CD1c-positive myeloid dendritic cell (primary cell): ENCODE data around the gene IFI35.
"Not testable (repeated sequence)": the region's sequence is repeated elsewhere in the genome, so short reads cannot be mapped to it uniquely, and the experiment has no call there.

ENCODE experiments used
- DNase-seq: peaks from one replicate; pipeline ENCODE4 v3.0.0-alpha.2; 2016; ENCODE audit errors: extremely low spot score

IFI35 gene

DNA sequence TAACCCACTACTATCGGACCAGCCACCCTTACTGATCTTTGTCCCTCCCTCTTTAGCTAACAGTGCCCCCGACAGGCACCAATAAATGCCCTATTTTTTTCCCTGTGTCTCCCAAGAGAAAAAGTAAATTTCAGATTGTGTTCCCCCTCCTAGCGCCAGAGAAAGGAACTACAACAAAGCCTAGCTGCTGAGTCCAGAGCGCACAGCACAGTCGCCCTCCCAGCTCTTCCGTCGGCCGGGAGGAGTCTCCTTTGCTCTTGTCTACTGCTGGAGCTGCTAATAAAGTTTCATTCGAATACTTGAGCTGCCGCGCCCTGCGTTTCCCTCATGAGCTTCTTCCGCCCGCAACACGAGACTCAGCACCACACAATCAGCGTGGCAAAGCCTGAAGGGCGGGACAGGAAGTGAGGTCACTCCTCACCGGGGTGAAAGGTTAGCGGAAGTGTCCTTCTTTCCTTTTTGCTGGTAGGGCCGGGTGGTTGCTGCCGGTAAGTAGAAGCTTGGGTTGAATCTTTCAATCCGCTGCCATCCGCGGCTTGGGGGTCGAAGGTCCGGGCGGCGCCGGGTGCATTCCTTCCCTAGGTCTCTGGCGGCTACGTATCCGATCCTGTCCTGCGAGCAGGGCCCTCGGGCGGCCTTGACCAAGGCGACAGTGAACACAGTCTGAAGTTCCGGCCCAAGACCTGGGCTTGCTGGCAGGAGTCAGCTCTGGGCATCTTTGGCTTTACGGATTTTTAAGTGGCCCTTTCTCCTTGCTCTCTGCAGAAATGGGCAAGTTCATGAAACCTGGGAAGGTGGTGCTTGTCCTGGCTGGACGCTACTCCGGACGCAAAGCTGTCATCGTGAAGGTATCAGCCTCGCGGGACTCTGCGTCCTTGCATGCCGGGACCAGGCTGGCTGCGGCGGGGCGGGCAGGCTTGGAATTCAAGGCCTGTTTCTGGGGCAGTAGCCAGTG, 8.3 kb upstream of the IFI35 start, which contains the start of gene RPL27:
TSS of gene RPL27 (plus strand) at position 436 of the 955 bp plus-strand sequence. CDS start at position 768, 332 bp downstream.
- DNase-seq = peak; percentile 99

DNA sequence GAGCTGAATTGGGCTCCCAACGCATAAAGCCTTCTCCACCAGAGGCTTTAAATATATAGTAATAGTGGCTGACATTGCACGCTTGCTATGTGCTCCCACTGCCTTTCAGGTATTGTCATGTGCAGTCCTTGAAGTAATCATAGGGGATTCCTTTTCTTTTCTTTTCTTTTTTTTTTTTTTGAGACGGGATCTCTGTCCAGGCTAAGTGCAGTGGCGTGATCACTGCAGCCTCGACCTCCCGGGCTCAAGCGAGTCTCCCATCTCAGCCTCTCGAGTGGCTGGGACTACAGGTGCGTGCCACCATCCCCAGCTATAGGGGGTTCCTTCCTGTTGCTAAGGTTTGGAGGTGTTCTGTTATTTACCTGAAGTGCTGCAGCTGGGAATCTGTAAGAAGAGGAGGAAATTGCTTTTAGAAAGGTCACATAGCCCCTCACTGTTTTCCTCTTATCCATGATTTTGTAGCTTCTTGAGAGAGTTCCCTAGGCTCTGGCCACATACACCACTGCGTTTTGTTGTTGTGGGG, 7.5 kb upstream of the IFI35 start:
- no peak for DNase-seq

DNA sequence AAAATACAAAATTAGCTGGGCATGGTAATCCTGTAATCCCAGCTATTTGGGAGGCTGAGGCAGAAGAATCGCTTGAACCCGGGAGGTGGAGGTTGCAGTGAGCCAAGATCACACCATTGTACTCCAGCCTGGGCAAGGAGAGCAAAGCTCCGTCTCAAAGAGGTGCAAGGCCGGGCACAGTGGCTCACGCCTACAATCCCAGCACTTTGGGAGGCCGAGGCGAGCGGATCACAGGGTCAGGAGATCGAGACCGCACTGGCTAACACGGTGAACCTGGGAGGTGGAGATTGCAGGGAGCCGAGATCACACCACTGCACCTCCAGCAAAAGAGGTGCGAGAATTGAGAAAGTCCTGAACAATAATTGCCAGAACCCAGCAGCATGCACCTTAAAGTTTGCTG, 5.7 kb upstream of the IFI35 start:
- DNase-seq = not testable (repeated sequence)

DNA sequence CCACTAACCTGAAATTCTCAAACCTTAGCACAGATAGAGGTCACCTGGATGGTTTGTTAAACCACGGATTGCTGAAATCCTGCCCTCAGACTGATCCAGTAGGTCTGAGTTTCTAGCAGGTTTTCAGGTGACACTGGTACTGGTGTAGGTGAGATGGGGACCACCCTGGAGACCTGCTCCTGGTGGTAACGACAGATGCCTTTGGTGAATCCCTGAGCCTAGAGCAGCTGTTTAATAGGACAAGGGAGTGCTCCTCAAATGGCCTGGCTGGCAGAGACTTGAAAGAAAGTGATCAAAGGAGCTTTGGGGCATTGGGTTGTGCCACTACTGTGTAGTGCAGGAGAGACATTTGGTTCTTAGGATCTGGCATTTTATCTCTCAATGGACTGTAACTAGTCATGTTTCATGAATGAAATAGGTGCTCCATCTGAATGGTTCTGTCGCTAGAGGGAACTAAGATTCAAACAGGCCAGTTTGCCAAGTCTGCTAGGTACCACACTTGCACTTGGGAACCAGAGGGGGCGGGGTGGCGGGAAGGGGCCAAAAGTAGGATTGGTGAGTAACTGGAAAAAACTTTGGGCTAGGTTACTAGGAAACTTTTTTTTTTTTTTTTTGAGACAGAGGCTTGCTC, 2.9 kb upstream of the IFI35 start:
- no peak for DNase-seq

DNA sequence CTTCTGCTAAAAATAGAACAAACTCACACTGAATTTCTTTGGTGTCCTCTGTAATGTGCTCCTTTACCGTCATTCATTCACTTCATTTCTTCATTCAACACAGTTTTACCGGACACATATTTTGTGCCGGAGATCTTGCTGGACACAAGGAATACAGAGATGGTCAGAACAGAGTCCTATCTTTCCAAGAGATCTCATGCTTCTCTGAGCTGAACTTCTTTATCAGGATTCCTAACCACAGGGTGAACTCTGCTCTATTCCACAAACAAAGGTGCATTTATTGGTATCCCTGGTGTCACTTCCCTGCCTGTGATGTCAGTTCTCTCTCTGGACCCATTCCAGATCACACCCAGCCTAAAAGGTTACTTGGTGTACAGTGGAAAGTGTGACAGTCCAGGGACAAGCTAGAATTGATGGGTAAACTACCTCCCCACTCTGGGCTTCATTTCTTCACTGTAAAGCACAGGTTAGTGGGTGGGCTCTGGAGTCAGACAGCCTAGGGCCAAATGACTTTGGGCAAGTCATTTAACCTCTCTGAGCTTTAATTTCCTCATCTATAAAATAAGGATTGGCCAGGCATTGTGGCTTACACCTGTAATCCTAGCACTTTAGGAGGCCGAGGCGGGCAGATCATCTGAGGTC, 4.2 kb downstream of the IFI35 start:
- no peak for DNase-seq

DNA sequence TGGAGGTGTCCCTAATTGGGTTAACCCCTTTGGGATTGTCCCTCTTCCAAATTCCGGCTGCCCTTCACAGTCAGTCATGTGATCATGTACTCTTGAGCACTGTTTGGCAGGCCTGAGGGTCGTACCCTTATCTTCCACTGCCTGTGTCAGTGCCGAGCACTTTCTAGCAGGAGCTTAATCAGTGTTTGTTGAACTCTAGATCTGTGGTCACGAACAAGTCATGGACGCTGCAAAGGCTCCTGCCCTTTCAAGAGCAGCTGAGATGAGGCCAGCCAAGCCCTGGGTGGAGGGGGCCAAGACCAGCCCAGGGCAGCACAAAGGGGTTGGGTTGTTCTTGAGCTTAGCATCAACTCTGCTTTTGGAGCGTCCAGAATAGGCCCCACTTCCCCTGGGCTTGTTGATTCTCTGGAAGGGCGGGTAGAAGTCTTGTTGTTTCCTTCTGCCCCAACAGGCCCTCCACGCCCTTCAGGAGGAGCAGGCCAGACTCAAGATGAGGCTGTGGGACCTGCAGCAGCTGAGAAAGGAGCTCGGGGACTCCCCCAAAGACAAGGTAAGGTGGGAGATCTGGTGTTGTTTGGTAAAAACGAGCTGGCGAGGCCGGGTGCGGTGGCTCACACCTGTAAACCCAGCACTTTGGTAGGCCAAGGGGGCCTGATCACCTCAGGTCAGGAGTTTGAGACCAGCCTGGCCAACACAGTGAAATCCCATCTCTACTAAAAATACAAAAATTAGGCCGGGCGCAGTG, 5.3 kb downstream of the IFI35 start:
- DNase-seq = no peak

DNA sequence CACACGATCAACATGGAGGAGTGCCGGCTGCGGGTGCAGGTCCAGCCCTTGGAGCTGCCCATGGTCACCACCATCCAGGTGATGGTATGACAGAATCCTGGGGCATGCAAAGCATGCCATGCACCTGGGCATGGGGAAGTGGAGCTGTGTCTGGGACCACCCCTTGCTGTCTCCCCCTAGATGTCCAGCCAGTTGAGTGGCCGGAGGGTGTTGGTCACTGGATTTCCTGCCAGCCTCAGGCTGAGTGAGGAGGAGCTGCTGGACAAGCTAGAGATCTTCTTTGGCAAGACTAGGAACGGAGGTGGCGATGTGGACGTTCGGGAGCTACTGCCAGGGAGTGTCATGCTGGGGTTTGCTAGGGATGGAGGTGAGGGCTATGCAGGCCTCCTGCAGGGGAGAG, 6.7 kb downstream of the IFI35 start:
- DNase-seq = no peak

DNA sequence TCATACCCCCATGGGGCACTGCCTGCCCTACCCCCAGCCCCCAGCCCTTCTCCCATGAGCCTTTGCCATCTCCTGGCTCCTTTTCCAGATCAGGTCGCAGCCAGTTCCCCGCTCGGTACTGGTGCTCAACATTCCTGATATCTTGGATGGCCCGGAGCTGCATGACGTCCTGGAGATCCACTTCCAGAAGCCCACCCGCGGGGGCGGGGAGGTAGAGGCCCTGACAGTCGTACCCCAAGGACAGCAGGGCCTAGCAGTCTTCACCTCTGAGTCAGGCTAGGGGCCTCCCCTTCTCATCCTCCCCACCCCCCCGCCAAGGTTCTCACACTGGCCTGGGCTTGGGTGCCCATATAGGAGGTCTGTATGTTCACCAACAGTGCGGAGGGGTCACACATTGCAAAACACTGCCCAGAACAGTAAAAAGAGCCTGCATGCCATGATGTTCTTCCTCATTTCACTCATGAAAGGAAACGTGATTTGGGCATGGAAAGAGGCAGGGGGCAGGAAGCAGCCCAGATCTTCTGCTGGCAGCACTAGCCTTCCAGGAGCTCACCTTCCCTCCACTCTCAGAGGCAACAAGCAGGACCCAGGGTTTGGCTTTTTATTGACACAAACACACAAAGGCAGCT, 7.5 kb downstream of the IFI35 start:
- peak; percentile 43 for DNase-seq

DNA sequence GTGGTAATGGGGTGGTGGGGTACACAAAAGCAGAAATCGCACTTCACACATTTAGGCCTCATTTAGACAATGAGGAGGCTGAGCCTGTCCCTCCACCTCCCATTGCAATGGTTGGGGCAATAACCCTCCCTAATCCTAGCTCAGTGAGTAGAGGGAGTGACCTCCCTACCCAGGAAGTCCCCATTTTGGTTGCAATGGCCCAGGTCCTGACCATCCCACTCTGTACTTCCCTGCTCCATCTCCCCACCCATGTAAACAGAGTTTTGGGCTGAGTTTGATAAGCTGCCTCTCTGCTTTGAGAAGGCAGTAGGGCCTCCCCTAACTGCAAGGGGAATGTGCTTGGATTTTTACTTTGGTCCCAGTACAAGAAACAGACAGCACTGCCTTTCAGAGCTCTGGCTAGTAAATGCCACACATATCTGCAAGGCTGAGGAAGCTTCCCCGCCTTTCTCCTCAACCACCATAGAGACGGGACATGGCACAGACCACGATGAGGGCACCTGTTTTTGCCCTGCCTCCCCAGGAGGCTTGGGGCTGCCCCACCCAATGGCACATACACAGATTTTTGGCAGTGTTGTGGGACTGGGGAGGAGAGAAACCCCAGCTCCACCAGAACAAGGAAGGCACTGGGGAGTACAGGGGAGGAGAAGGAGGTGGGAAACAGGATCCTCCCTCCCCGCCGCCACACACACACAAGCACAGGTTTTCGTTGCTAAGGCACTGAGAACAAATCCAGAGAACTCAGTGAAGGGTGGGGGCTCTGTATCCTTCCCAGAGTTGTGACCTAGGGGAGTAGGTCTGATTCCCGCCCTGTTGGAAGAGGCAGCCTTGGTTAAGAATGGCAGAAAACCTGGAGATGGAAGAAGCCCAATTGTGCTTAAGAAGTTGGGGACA, 8.3 kb downstream of the IFI35 start:
- no peak for DNase-seq

DNA sequence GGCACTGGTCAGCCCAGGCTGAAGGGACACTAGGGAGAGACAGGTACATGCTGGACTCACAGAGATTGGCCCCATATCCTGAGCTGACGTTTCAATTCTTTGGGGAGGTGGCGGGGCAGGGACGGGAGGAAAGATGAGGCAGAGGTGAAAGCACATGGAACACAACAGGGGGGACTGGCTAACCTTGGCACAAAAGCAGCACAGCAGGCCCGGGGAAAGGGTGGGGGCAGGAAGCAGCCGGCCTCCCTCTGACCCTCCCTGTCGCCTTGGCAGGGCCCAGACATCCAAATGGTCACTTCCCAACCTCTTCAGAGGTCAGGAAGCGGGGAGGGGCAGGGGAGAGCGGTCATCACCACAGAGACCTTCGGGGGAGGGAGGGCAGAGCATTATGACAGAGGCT, 9.0 kb downstream of the IFI35 start:
- DNase-seq = no peak

DNA sequence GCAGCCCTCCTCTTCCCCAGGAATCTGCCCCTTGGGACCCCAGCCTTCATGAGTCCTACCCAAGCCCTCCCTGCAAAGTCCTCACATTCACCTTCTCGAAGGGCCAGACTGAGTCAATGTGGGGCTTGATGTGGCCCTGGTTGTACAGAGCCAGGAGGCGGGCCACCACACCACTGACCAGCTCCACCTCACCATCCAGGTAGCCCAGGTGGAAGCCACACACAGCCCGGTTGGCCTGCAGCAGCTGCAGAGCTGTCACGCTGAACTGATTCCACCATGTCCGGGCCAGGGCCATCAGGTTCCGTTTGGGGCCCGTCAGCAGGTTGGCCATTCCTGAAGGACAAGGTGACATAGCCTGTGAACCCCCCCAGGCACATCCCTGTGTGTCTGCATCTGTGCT, 9.6 kb downstream of the IFI35 start:
- DNase-seq = no peak

DNA sequence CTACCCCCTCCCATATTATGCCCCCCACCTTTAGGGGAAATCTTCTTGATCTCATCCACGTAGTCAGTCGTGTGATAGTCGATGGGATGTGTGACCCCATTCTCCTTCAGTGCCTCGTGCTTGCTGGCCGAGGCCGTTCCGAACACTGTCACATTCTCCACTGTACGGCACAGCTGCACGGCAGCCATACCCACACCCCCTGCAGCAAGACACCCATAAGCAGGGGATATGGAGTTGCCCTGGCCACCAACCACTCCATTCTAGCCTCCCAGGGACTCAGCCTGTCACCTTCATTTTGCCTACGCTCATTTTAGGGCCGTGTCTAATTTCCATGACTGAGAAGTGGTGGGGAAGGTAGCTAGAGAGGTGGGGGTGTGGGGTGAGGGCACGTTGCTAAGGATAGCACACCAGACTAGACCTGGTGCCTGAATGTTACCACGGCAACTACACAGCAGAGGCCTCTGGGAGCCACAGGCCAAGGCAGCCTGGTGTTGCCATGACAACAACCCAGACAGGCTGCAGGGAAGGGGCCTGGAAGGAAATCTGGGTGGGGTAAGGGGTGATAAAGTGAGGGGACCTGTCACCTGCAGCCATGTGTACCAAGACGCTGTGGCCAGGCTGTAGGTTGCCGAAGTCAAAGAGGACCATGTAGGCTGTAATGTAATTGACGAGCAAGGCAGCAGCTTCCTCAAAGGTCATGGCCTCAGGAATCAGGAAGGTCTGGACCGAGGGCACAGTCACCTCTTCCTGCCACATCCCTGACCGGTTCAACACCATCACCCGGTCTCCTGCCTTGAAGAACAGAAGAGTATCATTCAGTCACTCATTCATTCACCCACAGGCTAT, 11.6 kb downstream of the IFI35 start:
- DNase-seq = peak; percentile 45

DNA sequence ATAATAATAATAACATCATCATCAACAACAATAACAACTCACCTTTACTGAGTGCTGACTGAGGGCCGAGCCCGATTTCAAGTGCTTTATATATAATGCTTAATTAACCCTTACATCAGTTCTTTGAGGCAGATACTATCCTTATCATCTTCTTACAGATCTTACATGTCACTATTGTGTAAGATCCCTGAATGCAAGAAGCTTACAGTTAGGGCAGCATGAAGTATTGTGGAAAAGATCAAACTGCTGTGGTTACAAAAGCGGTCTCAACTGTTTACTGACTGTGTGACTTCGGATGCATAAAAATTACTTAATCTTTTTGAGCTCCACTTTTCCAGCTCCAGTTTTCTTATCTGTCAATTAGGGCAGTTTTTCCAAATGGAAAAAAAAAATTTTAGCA, 12.3 kb downstream of the IFI35 start:
- DNase-seq = no peak

DNA sequence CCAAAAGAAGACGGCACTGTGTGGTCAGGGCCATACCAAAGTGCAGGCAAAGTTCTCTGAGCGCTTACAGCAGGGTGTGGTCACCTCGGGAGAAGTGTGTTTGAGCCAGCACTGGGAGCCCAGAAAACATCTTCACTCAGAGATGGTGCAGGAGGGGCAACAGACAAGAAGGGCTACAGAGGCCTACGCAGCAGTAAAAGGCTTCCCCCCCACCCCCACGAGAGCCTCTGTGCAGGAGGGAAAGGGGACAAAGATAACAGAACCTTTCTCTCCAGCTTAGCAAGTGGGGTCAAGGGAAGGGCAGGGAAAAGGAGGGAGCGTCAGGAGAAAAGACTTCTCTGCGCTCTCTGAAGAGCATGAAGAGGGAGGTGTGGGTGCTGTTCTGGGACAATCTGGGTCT, 12.8 kb downstream of the IFI35 start:
- no peak for DNase-seq

DNA sequence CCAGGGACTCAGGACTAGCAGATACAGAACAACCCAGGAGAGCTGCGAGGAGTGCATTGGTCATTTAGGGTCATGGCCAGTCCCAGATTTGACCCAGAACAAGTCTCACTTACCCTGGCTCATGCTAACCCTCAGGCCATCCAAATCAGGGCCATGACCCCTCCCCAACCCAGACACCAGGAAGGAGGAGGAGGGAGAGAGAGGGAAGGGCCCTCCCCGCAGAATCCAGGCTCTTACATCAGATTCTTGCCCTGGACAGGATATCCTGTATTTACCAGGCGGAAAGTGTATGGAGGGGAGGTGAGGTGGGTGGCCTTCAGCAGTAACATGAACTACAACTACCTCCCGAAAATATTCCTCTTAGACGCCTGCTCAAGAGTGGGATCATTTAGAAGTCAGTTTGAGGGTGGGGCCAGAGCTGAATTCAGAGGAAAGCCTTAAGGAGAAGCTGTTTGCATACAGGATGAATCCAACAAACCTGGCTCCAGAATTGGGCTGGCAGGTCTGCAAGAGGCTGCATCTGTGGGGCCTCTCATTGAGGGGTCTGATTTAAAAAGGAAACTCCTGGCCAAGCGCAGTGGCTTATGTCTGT, 13.5 kb downstream of the IFI35 start:
- DNase-seq = no peak

DNA sequence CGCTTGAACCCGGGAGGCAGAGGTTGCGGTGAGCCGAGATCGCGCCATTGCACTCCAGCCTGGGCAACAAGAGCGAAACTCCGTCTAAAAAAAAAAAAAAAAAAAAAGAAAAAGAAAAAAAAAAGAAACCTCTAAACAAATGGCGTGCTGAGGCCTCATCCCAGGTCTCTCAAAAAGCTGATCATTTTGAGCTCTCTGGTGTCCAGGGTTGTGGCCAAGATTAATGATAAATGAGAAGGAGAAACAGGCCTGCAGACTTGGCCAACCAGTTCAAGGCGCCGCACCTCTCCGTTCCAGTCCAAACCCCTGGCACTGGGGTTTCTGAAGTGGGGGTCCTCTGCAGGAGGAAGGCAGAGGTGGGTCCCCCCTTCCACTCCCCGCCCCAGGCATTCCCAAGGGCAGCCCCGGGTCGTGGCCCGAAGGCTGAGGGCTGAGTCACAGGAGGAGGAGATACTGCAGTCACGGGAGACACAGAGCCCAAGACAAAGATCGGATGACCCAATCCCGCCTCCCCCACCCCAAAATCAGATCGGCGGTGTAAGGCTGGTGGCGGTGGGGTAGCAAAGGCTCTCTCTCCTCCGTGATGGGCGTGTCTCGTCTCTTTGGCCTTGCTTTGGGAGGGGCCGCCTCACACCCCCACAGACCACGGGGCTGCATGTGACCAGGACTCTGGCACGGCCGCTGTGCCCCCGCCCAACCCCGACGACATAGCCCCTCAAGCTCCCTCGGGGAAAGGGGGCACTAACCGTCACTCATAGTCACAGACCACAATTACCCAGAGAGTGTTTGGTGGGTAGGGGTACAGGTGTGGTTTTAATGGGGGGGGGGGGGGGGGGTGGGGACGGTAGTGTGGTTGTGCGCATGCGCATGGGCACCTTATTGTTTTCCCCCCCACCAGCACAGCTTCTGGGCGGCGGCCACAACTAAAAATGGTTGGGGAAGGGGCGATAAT, 14.5 kb downstream of the IFI35 start:
- peak; percentile 78 for DNase-seq

DNA sequence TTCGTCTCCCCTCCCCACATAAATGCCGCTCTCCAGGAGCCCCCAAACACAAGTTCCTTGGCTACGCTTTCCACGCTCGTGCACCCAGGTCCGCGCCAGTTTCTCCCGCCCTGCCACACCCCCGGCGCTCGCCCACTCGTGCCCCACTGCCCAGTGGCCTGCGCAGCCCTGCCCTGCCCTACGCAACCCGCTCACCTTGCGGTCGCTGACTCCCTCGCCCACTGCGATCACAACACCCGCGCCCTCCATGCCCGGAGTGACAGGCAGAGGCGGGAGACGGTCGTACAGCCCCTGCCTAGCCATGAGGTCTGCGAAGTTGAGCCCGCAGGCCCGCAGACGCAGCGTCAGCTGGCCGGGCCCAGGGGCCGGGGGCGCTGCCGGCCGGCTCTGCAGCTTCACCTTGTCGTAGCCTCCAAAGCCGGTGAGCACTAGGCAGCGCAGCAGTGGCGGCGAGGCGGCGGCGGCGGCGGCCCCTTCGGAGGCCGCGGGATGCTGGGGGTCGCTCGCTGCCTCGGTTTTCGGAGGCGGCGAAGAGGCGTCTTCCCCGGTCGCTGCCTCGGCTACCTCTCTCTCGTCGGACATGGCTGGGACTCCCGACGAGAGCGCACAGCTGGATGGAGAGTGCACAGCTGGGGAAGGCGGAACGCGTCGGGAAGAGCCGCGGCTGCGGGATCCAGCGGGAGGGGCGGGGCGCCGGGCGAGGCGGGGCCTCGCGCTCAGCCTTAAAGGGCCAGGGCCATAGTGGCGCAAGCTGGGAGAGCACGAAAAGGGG, 15.3 kb downstream of the IFI35 start, which contains the start of gene VAT1:
TSS of gene VAT1 (minus strand) at position 645 of the 772 bp plus-strand sequence. CDS start at position 582, 63 bp downstream.
- DNase-seq = peak; percentile 82
